GM12891 (cell line): ENCODE results near the gene FUT8.
A peak's percentile ranks its signal among the peaks of the same experiment; 100 is the strongest.

ENCODE experiments used
- DNase-seq: peaks from one replicate; pipeline ENCODE4 v3.0.0; 2011; ENCODE audit warnings: low spot score; ENCODE audit not compliant: insufficient read length
- FAIRE-seq: peaks from 2 replicates; lab custom pipeline; 2011; peaks lifted over from hg19 to GRCh38; lab: Jason Lieb, UNC
- PAX5 ChIP-seq: IDR thresholded peaks from 2 replicates; pipeline ENCODE4 v1.6.1; 2011; ENCODE audit warnings: low read length, moderate library complexity, mild to moderate bottlenecking; ENCODE audit not compliant: insufficient read depth, severe bottlenecking
- POLR2A ChIP-seq: IDR thresholded peaks from 2 replicates; pipeline ENCODE4 v1.6.1; 2011; ENCODE audit warnings: low read depth, low read length, control low read depth
- POLR2AphosphoS5 ChIP-seq: IDR thresholded peaks from 2 replicates; pipeline ENCODE4 v1.6.1; 2011; ENCODE audit warnings: low read depth, low read length, control low read depth
- POU2F2 ChIP-seq: IDR thresholded peaks from 2 replicates; pipeline ENCODE4 v1.6.1; 2011; ENCODE audit warnings: low read depth, mild to moderate bottlenecking, control low read depth, low read length, moderate library complexity
- SPI1 ChIP-seq: IDR thresholded peaks from 2 replicates; pipeline ENCODE4 v1.6.1; 2011; ENCODE audit warnings: low read depth, low read length, control low read depth
- TAF1 ChIP-seq: IDR thresholded peaks from 2 replicates; pipeline ENCODE4 v1.6.1; 2011; ENCODE audit warnings: low read depth, low read length, control low read depth

Gene FUT8

GRCh38 chr14:65387171-65387570 is 25.4 kb upstream of the FUT8 start:
- FAIRE-seq, result peak; percentile 78
- TF ChIP-seq POU2F2, result no peak
- no peak for TF ChIP-seq TAF1
- no peak for TF ChIP-seq POLR2AphosphoS5
- no peak for TF ChIP-seq PAX5
- TF ChIP-seq SPI1, result no peak
- no peak for TF ChIP-seq POLR2A

GRCh38 chr14:65387628-65388027 is 24.9 kb upstream of the FUT8 start:
- DNase-seq (no peak), FAIRE-seq (no peak)
- TF ChIP-seq TAF1 (no peak), POLR2AphosphoS5 (no peak), SPI1 (no peak), POU2F2 (no peak), POLR2A (no peak), PAX5 (no peak)

More at GRCh38 chr14:65387171-65387570, 25.4 kb upstream of the FUT8 start:
- no peak for DNase-seq

GRCh38 chr14:65392296-65392695 is 20.2 kb upstream of the FUT8 start:
- no peak for FAIRE-seq
- DNase-seq, result no peak
- TF ChIP-seq SPI1 (no peak), PAX5 (no peak), POLR2AphosphoS5 (no peak), POU2F2 (no peak), POLR2A (no peak), TAF1 (no peak)

- DNase-seq, result no peak
- FAIRE-seq, result peak; percentile 58
- TF ChIP-seq TAF1 (no peak), PAX5 (no peak), SPI1 (no peak), POU2F2 (no peak), POLR2A (no peak), POLR2AphosphoS5 (no peak)
Observed at GRCh38 chr14:65396082-65396910, 16.2 kb upstream of the FUT8 start.

GRCh38 chr14:65403231-65403630 is 9.3 kb upstream of the FUT8 start:
- TF ChIP-seq TAF1 (no peak), POLR2AphosphoS5 (no peak), SPI1 (no peak), POU2F2 (no peak), PAX5 (no peak), POLR2A (no peak)
- FAIRE-seq, result no peak
- DNase-seq, result no peak

GRCh38 chr14:65408113-65408512 is 4.4 kb upstream of the FUT8 start:
- FAIRE-seq (peak; percentile 54), DNase-seq (no peak)
- TF ChIP-seq TAF1 (no peak), POLR2AphosphoS5 (no peak), POLR2A (no peak), PAX5 (no peak), SPI1 (no peak), POU2F2 (no peak)

GRCh38 chr14:65410640-65411039 is 1.9 kb upstream of the FUT8 start:
- FAIRE-seq (no peak), DNase-seq (no peak)
- TF ChIP-seq POLR2AphosphoS5 (no peak), SPI1 (no peak), POLR2A (no peak), TAF1 (no peak), PAX5 (no peak)

- peak; percentile 96 for FAIRE-seq
- peak; percentile 51 for TF ChIP-seq TAF1
- peak; percentile 68; the same call in 1 of the 2 replicates for TF ChIP-seq POLR2AphosphoS5
- peak; percentile 58 for TF ChIP-seq POLR2A
- TF ChIP-seq SPI1, result no peak
- TF ChIP-seq POU2F2, result 0 out of 2 replicates have a peak, but pooled peaks have one; percentile 17
- TF ChIP-seq PAX5, result no peak
Observed at GRCh38 chr14:65411656-65412031, 886 bp upstream of the FUT8 start.

GRCh38 chr14:65412856-65413738 is 567 bp downstream of the FUT8 start:
- FAIRE-seq (peak; percentile 83), DNase-seq (no peak)
- TF ChIP-seq POLR2AphosphoS5, result peak; percentile 19; the same call in 1 of the 2 replicates
- TF ChIP-seq SPI1, result peak; percentile 62; the same call in 1 of the 2 replicates
- no peak for TF ChIP-seq TAF1
- TF ChIP-seq PAX5, result no peak
- TF ChIP-seq POU2F2, result no peak
- TF ChIP-seq POLR2A, result peak; percentile 39; the same call in 1 of the 2 replicates

More at GRCh38 chr14:65411656-65412031, 886 bp upstream of the FUT8 start:
- DNase-seq, result peak; percentile 57
